Measurements from ENCODE around the gene JMJD8. TPM values are rescaled to one million over a fixed set of nuclear protein-coding genes. Genes with fewer than 3 reads are reported as not detected.
A peak's percentile ranks its signal among the peaks of the same experiment; 100 is the strongest.

The JMJD8 gene
- total RNA-seq, 1 donor from 2014 or later, result 63.3 TPM

DNA sequence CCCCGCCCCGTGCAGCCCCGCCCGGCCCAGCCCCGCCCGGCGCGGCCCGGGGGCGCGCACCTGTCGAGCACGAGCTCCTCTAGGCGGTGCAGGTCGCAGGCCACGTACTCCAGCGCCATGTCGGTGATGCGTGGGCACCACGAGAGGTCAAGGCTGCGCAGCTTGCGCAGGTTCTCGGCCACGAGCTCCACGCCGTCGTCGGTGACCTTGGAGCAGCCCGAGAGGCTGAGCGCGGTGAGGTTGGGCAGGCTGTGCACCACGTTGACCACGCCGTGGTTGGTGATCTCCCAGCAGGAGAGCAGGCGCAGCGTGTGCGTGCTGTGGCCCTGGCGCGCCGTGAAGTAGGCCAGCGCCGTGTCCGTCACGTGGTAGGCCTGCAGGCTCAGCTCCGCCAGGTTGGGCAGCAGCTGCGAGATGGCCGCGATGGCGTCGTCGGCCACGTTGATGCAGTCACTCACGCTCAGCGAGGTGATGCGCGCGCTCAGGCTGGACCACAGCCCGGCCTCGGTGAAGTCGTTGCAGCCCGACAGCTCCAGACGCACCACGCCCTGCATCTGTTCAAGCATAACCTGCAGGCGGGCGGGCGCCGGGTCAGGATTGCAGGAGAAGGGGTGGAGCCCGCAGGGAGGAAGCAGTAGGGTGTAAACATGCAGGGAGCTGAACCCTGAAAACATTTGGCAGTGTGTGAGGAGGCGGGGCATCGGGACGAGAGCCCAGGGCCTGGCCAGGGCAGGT is 11.4 kb upstream of the JMJD8 start:
- TF ChIP-seq CTCF (conservative IDR thresholded peaks at IDR 0.05), result no peak
- H3K4me3 Mint-ChIP-seq, result peak overlapping the region; percentile 39
- H3K9me3 Mint-ChIP-seq, result no peaks in the 10 kb centered on the region
- no peaks in the 10 kb centered on the region for H3K4me1 Mint-ChIP-seq (ENCODE audit: unreplicated experiment)
- no peak overlapping the region for H3K27ac Mint-ChIP-seq
- no peaks in the 10 kb centered on the region for H3K36me3 Mint-ChIP-seq
- no peak for DNase-seq (ENCODE audit: extremely low spot score, unreplicated experiment)
- H3K27me3 Mint-ChIP-seq, result peaks cover 67% of the 10 kb centered on the region

DNA sequence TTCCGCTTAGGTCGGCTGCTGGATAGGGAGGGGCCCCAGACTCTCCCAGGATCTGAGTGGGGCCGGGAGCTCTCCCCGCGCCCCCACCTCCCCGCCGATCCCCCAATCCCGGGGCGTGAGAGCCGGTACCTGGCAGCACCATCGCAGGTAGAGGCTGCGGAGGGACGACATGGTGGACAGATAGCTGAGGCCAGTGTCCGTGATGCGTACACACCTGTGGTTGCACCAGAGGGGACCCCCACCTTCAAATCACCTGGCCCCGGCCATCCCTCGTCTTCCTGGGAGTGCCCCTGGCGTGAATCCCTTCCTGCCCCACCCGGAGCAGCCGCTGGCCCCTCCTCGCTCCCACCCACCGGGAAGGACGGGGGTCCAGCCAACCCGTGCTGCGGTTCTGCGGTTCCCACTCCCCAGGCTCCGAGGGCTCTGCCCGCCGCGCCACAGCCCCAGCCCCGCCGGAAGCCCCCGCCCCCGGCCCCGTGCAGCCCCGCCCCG is 10.8 kb upstream of the JMJD8 start:
- H3K9me3 Mint-ChIP-seq, result no peaks in the 10 kb centered on the region
- H3K27me3 Mint-ChIP-seq, result peaks cover 63% of the 10 kb centered on the region
- TF ChIP-seq CTCF (conservative IDR thresholded peaks at IDR 0.05), result no peak

DNA sequence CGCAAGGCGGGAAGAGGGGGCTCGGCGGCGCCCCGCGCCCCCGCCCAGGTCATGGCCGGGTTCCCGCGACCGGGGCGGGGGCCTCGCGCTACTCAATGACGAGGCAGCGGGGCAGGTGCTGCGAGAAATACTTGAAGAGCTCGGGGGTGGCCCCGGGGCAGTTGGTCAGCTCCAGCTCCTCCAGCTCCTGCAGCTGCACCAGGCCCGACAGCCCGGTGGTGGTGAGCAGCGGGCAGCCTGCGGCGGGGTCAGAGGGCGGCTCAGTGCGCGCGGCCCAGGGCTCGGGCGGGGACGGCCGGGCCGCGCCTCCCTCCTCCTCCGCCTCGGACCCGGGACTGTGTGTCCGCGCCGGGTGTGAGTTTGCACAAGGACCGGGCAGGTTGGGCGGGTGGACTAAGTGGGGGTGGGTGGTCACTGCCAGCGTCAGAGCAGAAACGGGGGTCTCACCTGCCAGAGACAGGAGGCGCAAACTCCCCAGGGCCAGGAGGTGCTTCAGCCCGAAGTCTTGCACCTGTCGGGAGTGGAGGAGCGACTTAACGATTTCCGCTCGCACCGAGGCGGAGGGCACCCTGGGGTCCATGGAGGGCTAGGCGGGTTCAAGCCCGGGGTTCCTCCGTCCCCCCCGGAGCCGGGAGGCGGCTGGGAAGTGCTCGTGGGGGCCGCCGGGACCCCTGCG is 10.2 kb upstream of the JMJD8 start:
- no peaks in the 10 kb centered on the region for H3K36me3 Mint-ChIP-seq
- peaks cover 58% of the 10 kb centered on the region for H3K27me3 Mint-ChIP-seq
- no peak overlapping the region for H3K27ac Mint-ChIP-seq
- DNase-seq (ENCODE audit: extremely low spot score, unreplicated experiment), result no peak
- no peaks in the 10 kb centered on the region for H3K9me3 Mint-ChIP-seq
- H3K4me3 Mint-ChIP-seq, result no peak overlapping the region
- no peak for TF ChIP-seq CTCF (conservative IDR thresholded peaks at IDR 0.05)
- no peaks in the 10 kb centered on the region for H3K4me1 Mint-ChIP-seq (ENCODE audit: unreplicated experiment)

More for the DNA sequence above, 10.8 kb upstream of the JMJD8 start:
- no peak overlapping the region for H3K4me3 Mint-ChIP-seq
- no peak overlapping the region for H3K27ac Mint-ChIP-seq
- no peak for DNase-seq (ENCODE audit: extremely low spot score, unreplicated experiment)
- H3K4me1 Mint-ChIP-seq (ENCODE audit: unreplicated experiment), result no peaks in the 10 kb centered on the region
- no peaks in the 10 kb centered on the region for H3K36me3 Mint-ChIP-seq

- Mint-ChIP-seq H3K9me3 (no peaks in the 10 kb centered on the region), H3K36me3 (no peaks in the 10 kb centered on the region), H3K4me1 (ENCODE audit: unreplicated experiment) (peaks cover 3% of the 10 kb centered on the region), H3K27ac (no peak overlapping the region), H3K4me3 (no peak overlapping the region), H3K27me3 (peaks cover 52% of the 10 kb centered on the region)
- no peak for DNase-seq (ENCODE audit: extremely low spot score, unreplicated experiment)
- TF ChIP-seq CTCF (conservative IDR thresholded peaks at IDR 0.05), result no peak
Measured at GRCh38 chr16:693766-694165, 9.6 kb upstream of the JMJD8 start.

DNA sequence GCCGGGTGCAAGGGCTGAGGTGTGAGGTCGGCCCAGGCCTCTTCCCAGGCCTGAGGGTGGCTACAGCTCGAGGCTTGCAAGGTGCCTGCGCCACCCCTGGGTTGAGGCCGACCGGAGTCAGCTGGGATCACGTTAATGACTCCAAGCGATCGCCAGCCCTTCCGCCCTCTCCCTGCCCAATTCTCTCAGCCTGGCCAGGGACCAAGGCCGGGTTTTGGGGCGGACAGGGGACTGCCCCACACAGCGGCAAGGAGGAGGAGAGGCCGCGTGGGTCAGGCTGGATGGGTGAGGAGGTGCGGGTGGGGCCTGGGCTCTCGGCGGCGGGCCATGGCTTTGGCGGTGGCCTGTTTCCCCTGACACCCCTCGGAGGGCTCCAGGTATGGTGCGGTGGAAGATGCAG is 9.2 kb upstream of the JMJD8 start:
- TF ChIP-seq CTCF (conservative IDR thresholded peaks at IDR 0.05), result no peak
- Mint-ChIP-seq H3K27me3 (peaks cover 50% of the 10 kb centered on the region), H3K27ac (no peak overlapping the region), H3K4me3 (no peak overlapping the region), H3K4me1 (ENCODE audit: unreplicated experiment) (peaks cover 4% of the 10 kb centered on the region), H3K36me3 (no peaks in the 10 kb centered on the region), H3K9me3 (no peaks in the 10 kb centered on the region)
- DNase-seq (ENCODE audit: extremely low spot score, unreplicated experiment), result no peak
